DMS 273 (cell line): ENCODE measurements around the gene COL28A1.
"Not testable (repeated sequence)": the region's sequence is repeated elsewhere in the genome, so short reads cannot be mapped to it uniquely, and the experiment has no call there.

Experiments used
- DNase-seq: peaks from one replicate; lab custom pipeline; 2025; ENCODE audit not compliant: unreplicated experiment; lab: John Stamatoyannopoulos, UW

COL28A1 gene

GRCh38 chr7:7418997-7419396 lies 116.7 kb downstream of the COL28A1 start:
- no peak for DNase-seq

GRCh38 chr7:7417851-7418250 lies 117.8 kb downstream of the COL28A1 start:
- no peak for DNase-seq

- DNase-seq = no peak
These were observed 118.3 kb downstream of the COL28A1 start for GRCh38 chr7:7417414-7417813.

- DNase-seq = no peak
These were observed 119.4 kb downstream of the COL28A1 start for GRCh38 chr7:7416031-7416858.

- DNase-seq = no peak
These were observed 120.7 kb downstream of the COL28A1 start for GRCh38 chr7:7414791-7415603.

GRCh38 chr7:7408001-7408770 lies 127.5 kb downstream of the COL28A1 start:
- no peak for DNase-seq

- no peak for DNase-seq
These were observed 130.2 kb downstream of the COL28A1 start for GRCh38 chr7:7405461-7405860.

GRCh38 chr7:7399707-7400106 lies 136.0 kb downstream of the COL28A1 start:
- DNase-seq = no peak

- no peak for DNase-seq
These were observed 139.9 kb downstream of the COL28A1 start for GRCh38 chr7:7395785-7396184.

GRCh38 chr7:7388164-7388563 lies 147.5 kb downstream of the COL28A1 start:
- DNase-seq = not testable (repeated sequence)

- no peak for DNase-seq
These were observed 150.3 kb downstream of the COL28A1 start for GRCh38 chr7:7385421-7385820.

GRCh38 chr7:7384228-7384627 lies 151.4 kb downstream of the COL28A1 start:
- no peak for DNase-seq

GRCh38 chr7:7375538-7375937 lies 160.1 kb downstream of the COL28A1 start:
- DNase-seq = no peak

GRCh38 chr7:7370076-7370475 lies 165.6 kb downstream of the COL28A1 start:
- no peak for DNase-seq

GRCh38 chr7:7369134-7369533 lies 166.5 kb downstream of the COL28A1 start:
- no peak for DNase-seq

- DNase-seq = no peak
These were observed 181.0 kb downstream of the COL28A1 start for GRCh38 chr7:7354674-7355073.

- DNase-seq = peak; percentile 6
These were observed 182.8 kb downstream of the COL28A1 start for GRCh38 chr7:7352845-7353244.

GRCh38 chr7:7351832-7352231 lies 183.8 kb downstream of the COL28A1 start:
- DNase-seq = no peak

- DNase-seq = no peak
These were observed 184.5 kb downstream of the COL28A1 start for GRCh38 chr7:7351156-7351555.

GRCh38 chr7:7349156-7349555 lies 186.5 kb downstream of the COL28A1 start:
- DNase-seq = no peak

- no peak for DNase-seq
These were observed 188.6 kb downstream of the COL28A1 start for GRCh38 chr7:7347045-7347444.
